Mesendoderm (in vitro differentiated cells): ENCODE results near the gene LAPTM5.

ENCODE experiments used
- DNase-seq: peaks from one replicate; pipeline ENCODE4 v3.0.0; 2013
- H2AK5ac ChIP-seq: 2 replicates; pipeline ENCODE4 v1.6.1; 2013; ENCODE audit warnings: low read length, inconsistent platforms
- H2BK120ac ChIP-seq: 2 replicates; pipeline ENCODE4 v1.6.1; 2013; ENCODE audit warnings: low read depth, mild to moderate bottlenecking, low read length, moderate library complexity, mixed read lengths
- H2BK15ac ChIP-seq: replicated peaks from 2 replicates; pipeline ENCODE4 v1.6.1; 2013; ENCODE audit warnings: low read depth, mild to moderate bottlenecking, moderate library complexity
- H2BK5ac ChIP-seq: 2 replicates; pipeline ENCODE4 v1.6.1; 2013; ENCODE audit warnings: low read length, inconsistent platforms
- H3K18ac ChIP-seq: 2 replicates; pipeline ENCODE4 v1.6.1; 2013; ENCODE audit warnings: mild to moderate bottlenecking, low read length, mixed read lengths
- H3K23ac ChIP-seq: one replicate; pipeline ENCODE4 v1.6.1; 2013; ENCODE audit warnings: low read length
- H3K27ac ChIP-seq: 2 replicates; pipeline ENCODE4 v1.5.1; 2013; ENCODE audit warnings: low read depth, mild to moderate bottlenecking, inconsistent platforms, low read length, moderate library complexity
- H3K27me3 ChIP-seq: 2 replicates; pipeline ENCODE4 v1.6.1; 2013; ENCODE audit warnings: low read length, control low read depth, mild to moderate bottlenecking, inconsistent platforms; ENCODE audit not compliant: insufficient read depth, poor library complexity
- H3K36me3 ChIP-seq: 2 replicates; pipeline ENCODE4 v1.6.1; 2013; ENCODE audit warnings: low read length, inconsistent platforms; ENCODE audit not compliant: control insufficient read depth, insufficient read depth
- H3K4ac ChIP-seq: one replicate; pipeline ENCODE4 v1.6.1; 2013; ENCODE audit warnings: low read depth, mild to moderate bottlenecking, low read length, moderate library complexity
- H3K4me1 ChIP-seq: 2 replicates; pipeline ENCODE4 v1.6.1; 2013; ENCODE audit warnings: low read depth, low read length, inconsistent platforms; ENCODE audit not compliant: control insufficient read depth
- H3K4me2 ChIP-seq: 2 replicates; pipeline ENCODE4 v1.6.1; 2013; ENCODE audit warnings: low read length
- H3K4me3 ChIP-seq: 2 replicates; pipeline ENCODE4 v1.5.1; 2013; ENCODE audit warnings: mild to moderate bottlenecking, low read length
- H3K56ac ChIP-seq: one replicate; pipeline ENCODE4 v1.6.1; 2013; ENCODE audit warnings: low read length
- H3K79me1 ChIP-seq: 2 replicates; pipeline ENCODE4 v1.6.1; 2013; ENCODE audit warnings: low read length, inconsistent platforms
- H3K79me2 ChIP-seq: 2 replicates; pipeline ENCODE4 v1.6.1; 2013; ENCODE audit warnings: mild to moderate bottlenecking, low read length; ENCODE audit not compliant: control insufficient read depth, insufficient read depth
- H3K9ac ChIP-seq: 2 replicates; pipeline ENCODE4 v1.6.1; 2013; ENCODE audit warnings: low read length, inconsistent platforms
- H4K5ac ChIP-seq: one replicate; pipeline ENCODE4 v1.6.1; 2013; ENCODE audit warnings: low read length
- H4K8ac ChIP-seq: one replicate; pipeline ENCODE4 v1.6.1; 2013; ENCODE audit warnings: low read depth, mild to moderate bottlenecking, control low read depth, low read length, moderate library complexity
- WGBS: extraction: QIAGEN DNeasy Blood & Tissue Kit; methylation state at CpG from one replicate; pipeline ENCODE4 v1.1.7; 2013; ENCODE audit warnings: low lambda C conversion rate, missing lambda C conversion rate; ENCODE audit not compliant: insufficient coverage; ENCODE audit errors: extremely low coverage; 5-methylcytosine and 5-hydroxymethylcytosine counted together

The LAPTM5 gene

GRCh38 chr1:30693366-30693765, 64.2 kb downstream of the LAPTM5 start:
- H4K5ac ChIP-seq, result no peak overlapping the region
- H2BK5ac ChIP-seq, result no peak overlapping the region
- H3K27me3 ChIP-seq, result no peaks in the 10 kb centered on the region
- H2BK120ac ChIP-seq, result no peak overlapping the region
- H3K9ac ChIP-seq, result no peak overlapping the region
- H4K8ac ChIP-seq, result no peak overlapping the region
- no peak overlapping the region for H3K27ac ChIP-seq
- no peak overlapping the region for H3K18ac ChIP-seq
- no peak for DNase-seq
- peaks cover 9% of the 10 kb centered on the region for H3K4me1 ChIP-seq
- H3K23ac ChIP-seq, result no peak overlapping the region
- no peaks in the 10 kb centered on the region for H3K36me3 ChIP-seq
- H2BK15ac ChIP-seq, result no peak overlapping the region
- no peaks in the 10 kb centered on the region for H3K79me1 ChIP-seq
- no peak overlapping the region for H3K4me2 ChIP-seq
- H3K4ac ChIP-seq, result no peak overlapping the region
- no CpG with 5 or more reads among the region's 3 CpGs for WGBS
- no peaks in the 10 kb centered on the region for H3K79me2 ChIP-seq
- H2AK5ac ChIP-seq, result no peak overlapping the region
- no peak overlapping the region for H3K4me3 ChIP-seq
- H3K56ac ChIP-seq, result no peak overlapping the region

GRCh38 chr1:30692948-30693301, 64.6 kb downstream of the LAPTM5 start:
- H3K79me1 ChIP-seq, result no peaks in the 10 kb centered on the region
- no peak for DNase-seq
- H3K4ac ChIP-seq, result no peak overlapping the region
- no peak overlapping the region for H2BK5ac ChIP-seq
- H3K36me3 ChIP-seq, result no peaks in the 10 kb centered on the region
- no peak overlapping the region for H3K4me3 ChIP-seq
- H2BK15ac ChIP-seq, result no peak overlapping the region
- no peak overlapping the region for H2AK5ac ChIP-seq
- H3K18ac ChIP-seq, result no peak overlapping the region
- H3K27me3 ChIP-seq, result no peaks in the 10 kb centered on the region
- no peak overlapping the region for H2BK120ac ChIP-seq
- H3K27ac ChIP-seq, result no peak overlapping the region
- H3K79me2 ChIP-seq, result no peaks in the 10 kb centered on the region
- no peak overlapping the region for H3K23ac ChIP-seq
- no peak overlapping the region for H3K4me2 ChIP-seq
- WGBS, result no CpG with 5 or more reads among the region's 7 CpGs
- H4K5ac ChIP-seq, result no peak overlapping the region
- H4K8ac ChIP-seq, result no peak overlapping the region
- peaks cover 9% of the 10 kb centered on the region for H3K4me1 ChIP-seq
- H3K56ac ChIP-seq, result no peak overlapping the region
- H3K9ac ChIP-seq, result no peak overlapping the region

DNA sequence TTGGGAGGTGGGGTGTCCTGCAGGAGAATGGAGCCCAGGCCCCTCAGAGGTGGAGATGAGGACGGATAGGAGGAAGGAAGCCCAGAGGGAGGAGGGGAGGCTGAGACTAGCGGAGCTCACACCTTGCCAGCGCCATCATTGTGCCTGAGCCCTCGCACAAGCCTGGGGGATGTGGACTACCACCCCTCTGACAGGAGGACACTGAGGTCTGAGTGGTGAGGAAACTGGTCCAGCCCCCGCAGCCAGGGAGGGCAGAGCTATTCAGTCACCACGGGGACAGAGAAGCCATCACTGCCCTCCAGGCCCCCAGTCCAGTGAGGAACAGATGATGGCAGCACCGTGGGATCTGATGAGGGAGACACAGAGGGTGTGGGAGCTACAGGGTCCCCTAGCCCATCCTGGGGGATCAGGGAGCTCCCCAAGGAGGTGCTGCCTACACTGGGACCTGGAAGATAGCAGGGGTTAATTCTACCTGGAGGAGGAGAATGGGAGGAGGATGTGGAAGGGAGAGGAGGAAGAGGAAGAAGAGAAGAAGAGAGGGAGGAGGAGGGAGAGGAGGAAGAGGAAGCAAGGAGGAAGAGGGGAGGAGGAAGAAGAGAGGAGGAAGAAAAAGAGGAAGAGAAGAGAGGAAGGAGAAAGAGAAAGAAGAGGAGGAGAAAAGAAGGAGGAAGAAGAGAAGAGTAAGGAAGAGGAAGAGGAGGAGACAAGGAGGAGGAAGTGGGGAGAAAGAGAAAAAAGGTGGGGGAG, 65.2 kb downstream of the LAPTM5 start:
- no peak overlapping the region for H3K27ac ChIP-seq
- H3K18ac ChIP-seq, result no peak overlapping the region
- WGBS, result no CpG with 5 or more reads among the region's 7 CpGs
- H3K27me3 ChIP-seq, result no peaks in the 10 kb centered on the region
- no peak overlapping the region for H3K56ac ChIP-seq
- no peak overlapping the region for H2BK5ac ChIP-seq
- no peak overlapping the region for H2BK15ac ChIP-seq
- peaks cover 9% of the 10 kb centered on the region for H3K4me1 ChIP-seq
- H3K4me3 ChIP-seq, result no peak overlapping the region
- DNase-seq, result no peak
- H4K8ac ChIP-seq, result no peak overlapping the region
- H3K9ac ChIP-seq, result no peak overlapping the region
- H2BK120ac ChIP-seq, result no peak overlapping the region
- no peak overlapping the region for H4K5ac ChIP-seq
- H3K36me3 ChIP-seq, result no peaks in the 10 kb centered on the region
- H3K4me2 ChIP-seq, result no peak overlapping the region
- no peaks in the 10 kb centered on the region for H3K79me1 ChIP-seq
- no peak overlapping the region for H3K4ac ChIP-seq
- H3K79me2 ChIP-seq, result no peaks in the 10 kb centered on the region
- H2AK5ac ChIP-seq, result no peak overlapping the region
- H3K23ac ChIP-seq, result no peak overlapping the region

DNA sequence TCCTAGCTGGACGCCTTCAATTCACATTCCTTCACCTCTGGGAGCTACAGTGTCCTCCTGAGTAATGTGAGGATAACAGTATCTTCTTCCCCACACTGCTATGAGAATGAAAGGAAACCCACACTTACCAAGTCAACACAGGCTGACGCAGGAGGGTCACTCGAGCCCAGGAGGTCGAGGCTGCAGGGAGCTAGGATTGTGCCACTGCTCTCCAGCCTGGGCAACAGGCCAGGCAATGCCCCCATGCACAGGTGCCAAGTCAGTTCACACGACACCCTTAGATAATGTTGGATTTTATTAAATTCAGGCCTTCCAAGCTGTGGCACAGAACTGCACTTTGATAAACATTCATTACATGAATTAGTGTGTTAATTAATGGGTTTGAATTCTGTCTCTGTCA, 66.1 kb downstream of the LAPTM5 start:
- no peak overlapping the region for H4K8ac ChIP-seq
- no peaks in the 10 kb centered on the region for H3K79me1 ChIP-seq
- no CpG with 5 or more reads among the region's 5 CpGs for WGBS
- H2BK120ac ChIP-seq, result no peak overlapping the region
- DNase-seq, result no peak
- H3K56ac ChIP-seq, result no peak overlapping the region
- H3K4me3 ChIP-seq, result no peak overlapping the region
- H3K4ac ChIP-seq, result no peak overlapping the region
- H3K9ac ChIP-seq, result no peak overlapping the region
- H2AK5ac ChIP-seq, result no peak overlapping the region
- H3K27me3 ChIP-seq, result no peaks in the 10 kb centered on the region
- no peaks in the 10 kb centered on the region for H3K36me3 ChIP-seq
- H3K4me1 ChIP-seq, result peaks cover 9% of the 10 kb centered on the region
- H3K23ac ChIP-seq, result no peak overlapping the region
- no peak overlapping the region for H3K18ac ChIP-seq
- no peak overlapping the region for H2BK5ac ChIP-seq
- no peaks in the 10 kb centered on the region for H3K79me2 ChIP-seq
- H2BK15ac ChIP-seq, result no peak overlapping the region
- no peak overlapping the region for H4K5ac ChIP-seq
- H3K4me2 ChIP-seq, result no peak overlapping the region
- H3K27ac ChIP-seq, result no peak overlapping the region

GRCh38 chr1:30689901-30690645, 67.5 kb downstream of the LAPTM5 start:
- H3K9ac ChIP-seq, result no peak overlapping the region
- no peak overlapping the region for H2BK15ac ChIP-seq
- H2AK5ac ChIP-seq, result no peak overlapping the region
- H3K23ac ChIP-seq, result no peak overlapping the region
- WGBS, result no CpG with 5 or more reads among the region's 7 CpGs
- peaks cover 9% of the 10 kb centered on the region for H3K4me1 ChIP-seq
- no peak overlapping the region for H4K8ac ChIP-seq
- no peaks in the 10 kb centered on the region for H3K79me2 ChIP-seq
- H3K4me3 ChIP-seq, result no peak overlapping the region
- peak overlapping the region; percentile 2 for H2BK5ac ChIP-seq
- H4K5ac ChIP-seq, result no peak overlapping the region
- peak; percentile 64 for DNase-seq
- no peak overlapping the region for H2BK120ac ChIP-seq
- H3K27me3 ChIP-seq, result no peaks in the 10 kb centered on the region
- H3K18ac ChIP-seq, result no peak overlapping the region
- peak overlapping the region; percentile 49 for H3K27ac ChIP-seq
- no peaks in the 10 kb centered on the region for H3K79me1 ChIP-seq
- no peak overlapping the region for H3K4ac ChIP-seq
- no peak overlapping the region for H3K4me2 ChIP-seq
- H3K36me3 ChIP-seq, result no peaks in the 10 kb centered on the region
- H3K56ac ChIP-seq, result peak overlapping the region; percentile 61
